Peyer's patch (tissue), 4 donors: Measurements from ENCODE around the gene GNS.

Source experiments
- POLR2A ChIP-seq, 2 donors: fragments of 450-650 bp; IDR thresholded peaks; one replicate each; pipeline ENCODE4 v1.5.1; 2017; ENCODE audit warnings: antibody characterized with exemption in 2 of 2, mild to moderate bottlenecking in 2 of 2, moderate library complexity in 2 of 2
- TF ChIP-seq, protein P1 (sequence below), 6 experiments: fragments of 450-650 bp in 4 of 6; fragments of 200-600 bp in 2 of 6; sonication (generic) in 1 of 6; IDR thresholded peaks; one replicate each; pipeline ENCODE4 v1.5.1; 2017 to 2019; ENCODE audit warnings: antibody characterized with exemption in 6 of 6, mild to moderate bottlenecking in 3 of 6, moderate library complexity in 1 of 6

GRCh38 chr12:64688715-64689114 is 70.5 kb downstream of the GNS start:
- TF ChIP-seq, protein P1, sequence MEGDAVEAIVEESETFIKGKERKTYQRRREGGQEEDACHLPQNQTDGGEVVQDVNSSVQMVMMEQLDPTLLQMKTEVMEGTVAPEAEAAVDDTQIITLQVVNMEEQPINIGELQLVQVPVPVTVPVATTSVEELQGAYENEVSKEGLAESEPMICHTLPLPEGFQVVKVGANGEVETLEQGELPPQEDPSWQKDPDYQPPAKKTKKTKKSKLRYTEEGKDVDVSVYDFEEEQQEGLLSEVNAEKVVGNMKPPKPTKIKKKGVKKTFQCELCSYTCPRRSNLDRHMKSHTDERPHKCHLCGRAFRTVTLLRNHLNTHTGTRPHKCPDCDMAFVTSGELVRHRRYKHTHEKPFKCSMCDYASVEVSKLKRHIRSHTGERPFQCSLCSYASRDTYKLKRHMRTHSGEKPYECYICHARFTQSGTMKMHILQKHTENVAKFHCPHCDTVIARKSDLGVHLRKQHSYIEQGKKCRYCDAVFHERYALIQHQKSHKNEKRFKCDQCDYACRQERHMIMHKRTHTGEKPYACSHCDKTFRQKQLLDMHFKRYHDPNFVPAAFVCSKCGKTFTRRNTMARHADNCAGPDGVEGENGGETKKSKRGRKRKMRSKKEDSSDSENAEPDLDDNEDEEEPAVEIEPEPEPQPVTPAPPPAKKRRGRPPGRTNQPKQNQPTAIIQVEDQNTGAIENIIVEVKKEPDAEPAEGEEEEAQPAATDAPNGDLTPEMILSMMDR (IDR thresholded peaks at IDR 0.05) = no peak
- TF ChIP-seq POLR2A (IDR thresholded peaks at IDR 0.05) = no peak
